Gastroesophageal sphincter (tissue), 4 donors: ENCODE measurements around the gene HIRA. TPM values are rescaled to one million over a fixed set of nuclear protein-coding genes. Genes with fewer than 3 reads are reported as not detected.

ENCODE experiments used
- ATAC-seq: fragments of 150-250 bp; one replicate; pipeline ENCODE4 v1.9.1; 2016; ENCODE audit warnings: mild to moderate bottlenecking, moderate library complexity
- H3K27ac ChIP-seq, 4 donors: fragments of 200-600 bp; sonication (generic) in 3 of 4; 1 replicate in 3 of 4; 2 replicates in 1 of 4; pipeline ENCODE4 v1.5.1; 2016 to 2019
- H3K27me3 ChIP-seq: fragments of 200-600 bp; sonication (generic); one replicate; pipeline ENCODE4 v1.5.1; 2019
- H3K36me3 ChIP-seq, 2 donors: fragments of 200-600 bp; sonication (generic); one replicate each; pipeline ENCODE4 v1.5.1; 2019; ENCODE audit warnings: control low read depth in 1 of 2
- H3K4me1 ChIP-seq, 3 donors: fragments of 200-600 bp; sonication (generic); 1 replicate in 2 of 3; 2 replicates in 1 of 3; pipeline ENCODE4 v1.5.1; 2016 to 2019; ENCODE audit warnings: control low read depth in 2 of 3
- H3K4me3 ChIP-seq, 2 donors: fragments of 200-600 bp; sonication (generic); one replicate each; pipeline ENCODE4 v1.5.1; 2019; ENCODE audit warnings: mild to moderate bottlenecking in 1 of 2, moderate library complexity in 1 of 2
- H3K9me3 ChIP-seq, 3 donors: fragments of 200-600 bp; sonication (generic); one replicate each; pipeline ENCODE4 v1.5.1; 2017 to 2019; ENCODE audit warnings: control low read depth in 2 of 3
- EP300 ChIP-seq: sonication (generic); formaldehyde crosslinking; IDR thresholded peaks from one replicate; pipeline ENCODE4 v1.6.1; 2017; ENCODE audit warnings: antibody characterized with exemption, mild to moderate bottlenecking
- POLR2A ChIP-seq, 2 donors: fragments of 450-650 bp; IDR thresholded peaks; one replicate each; pipeline ENCODE4 v1.6.1; 2017; ENCODE audit warnings: antibody characterized with exemption in 2 of 2, mild to moderate bottlenecking in 2 of 2, moderate library complexity in 1 of 2
- POLR2AphosphoS5 ChIP-seq: sonication (generic); formaldehyde crosslinking; IDR thresholded peaks from one replicate; pipeline ENCODE4 v1.6.1; 2017; ENCODE audit warnings: antibody characterized with exemption
- WGBS, 2 donors: methylation state at CpG; one replicate each; pipeline ENCODE4 v1.1.5; 2018; ENCODE audit warnings: low coverage in 1 of 2; 5-methylcytosine and 5-hydroxymethylcytosine counted together
- total RNA-seq, 4 donors: library from RNA; depleted of rRNA; stranded (reverse); fragments of >200 nt; gene quantifications; one replicate each; pipeline ENCODE4 v1.1.0, GENCODE V29; 2016
- TF ChIP-seq, protein P1 (sequence below), 4 experiments: fragments of 200-600 bp in 2 of 4; fragments of 450-650 bp in 2 of 4; sonication (generic) in 1 of 4; IDR thresholded peaks; one replicate each; pipeline ENCODE4 v1.5.1; 2017 to 2019; ENCODE audit warnings: antibody characterized with exemption in 4 of 4, mild to moderate bottlenecking in 2 of 4, moderate library complexity in 2 of 4

HIRA gene
- total RNA-seq, 4 donors from 2014 or later: 20.5 to 35.6 (median 26.0) TPM

DNA sequence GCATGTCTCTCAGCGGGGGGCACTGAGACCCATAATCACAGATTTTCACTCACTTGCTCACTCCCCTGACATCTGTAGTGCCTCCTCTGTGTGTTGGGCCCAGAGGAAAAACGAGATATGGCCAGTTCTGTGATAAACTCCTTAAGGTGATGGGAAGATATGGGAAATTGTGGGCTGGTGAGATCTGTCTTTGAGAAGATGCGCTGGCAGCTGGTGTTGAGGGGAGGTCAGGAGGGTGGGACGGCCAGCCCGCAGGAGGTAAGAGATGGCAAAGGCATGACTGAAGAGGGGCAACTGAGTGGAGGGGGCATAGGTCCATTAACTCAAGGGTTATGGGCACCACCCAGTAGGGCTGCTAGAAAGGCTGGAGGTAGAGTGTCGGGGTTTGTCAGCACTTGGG, 79.9 kb downstream of the HIRA start:
- Histone ChIP-seq H3K27ac (no peak overlapping the region), H3K4me3 (no peak overlapping the region), H3K36me3 (peaks cover 0 to 100% of the 10 kb centered on the region in 2 donors), H3K27me3 (no peaks in the 10 kb centered on the region), H3K9me3 (no peaks in the 10 kb centered on the region), H3K4me1 (no peaks in the 10 kb centered on the region)
- ATAC-seq: no peak
- TF ChIP-seq POLR2AphosphoS5: no peak
- no peak for TF ChIP-seq EP300
- TF ChIP-seq POLR2A (IDR thresholded peaks at IDR 0.05): no peak
- TF ChIP-seq, protein P1, sequence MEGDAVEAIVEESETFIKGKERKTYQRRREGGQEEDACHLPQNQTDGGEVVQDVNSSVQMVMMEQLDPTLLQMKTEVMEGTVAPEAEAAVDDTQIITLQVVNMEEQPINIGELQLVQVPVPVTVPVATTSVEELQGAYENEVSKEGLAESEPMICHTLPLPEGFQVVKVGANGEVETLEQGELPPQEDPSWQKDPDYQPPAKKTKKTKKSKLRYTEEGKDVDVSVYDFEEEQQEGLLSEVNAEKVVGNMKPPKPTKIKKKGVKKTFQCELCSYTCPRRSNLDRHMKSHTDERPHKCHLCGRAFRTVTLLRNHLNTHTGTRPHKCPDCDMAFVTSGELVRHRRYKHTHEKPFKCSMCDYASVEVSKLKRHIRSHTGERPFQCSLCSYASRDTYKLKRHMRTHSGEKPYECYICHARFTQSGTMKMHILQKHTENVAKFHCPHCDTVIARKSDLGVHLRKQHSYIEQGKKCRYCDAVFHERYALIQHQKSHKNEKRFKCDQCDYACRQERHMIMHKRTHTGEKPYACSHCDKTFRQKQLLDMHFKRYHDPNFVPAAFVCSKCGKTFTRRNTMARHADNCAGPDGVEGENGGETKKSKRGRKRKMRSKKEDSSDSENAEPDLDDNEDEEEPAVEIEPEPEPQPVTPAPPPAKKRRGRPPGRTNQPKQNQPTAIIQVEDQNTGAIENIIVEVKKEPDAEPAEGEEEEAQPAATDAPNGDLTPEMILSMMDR (IDR thresholded peaks at IDR 0.05): no peak
- WGBS, 2 donors: 89 to 93% methylated on average over 5 to 6 of the region's 6 CpGs

DNA sequence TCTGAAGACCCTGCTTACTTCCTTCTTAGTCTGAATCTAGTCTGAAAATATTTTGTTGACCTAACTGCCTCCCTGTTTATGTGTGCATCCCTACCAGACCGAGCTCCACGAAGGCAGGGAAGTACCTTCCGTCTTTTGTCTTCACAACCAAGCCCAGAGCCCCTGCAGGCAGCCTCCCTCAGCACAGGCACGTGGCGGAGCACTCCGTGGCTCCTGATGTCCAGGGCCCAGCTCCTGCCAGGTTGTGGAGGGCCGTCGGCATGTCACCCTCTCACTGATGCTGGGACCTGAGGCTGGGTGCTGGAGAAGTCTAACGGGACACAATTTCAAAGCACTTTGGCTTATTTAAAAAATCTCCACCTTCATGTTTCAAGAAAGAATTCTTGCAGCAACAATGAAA, 80.6 kb downstream of the HIRA start:
- H3K9me3 ChIP-seq: no peaks in the 10 kb centered on the region
- H3K4me1 ChIP-seq: no peaks in the 10 kb centered on the region
- WGBS, 2 donors: 100% methylated on average over 1 of the region's 9 CpGs; no CpG with 5 or more reads in 1 of the 2 donors
- no peak overlapping the region for H3K27ac ChIP-seq
- H3K4me3 ChIP-seq: no peak overlapping the region
- TF ChIP-seq POLR2A (IDR thresholded peaks at IDR 0.05) (no peak), POLR2AphosphoS5 (no peak)
- H3K36me3 ChIP-seq: peaks cover 0 to 100% of the 10 kb centered on the region in 2 donors
- H3K27me3 ChIP-seq: no peaks in the 10 kb centered on the region
- no peak for ATAC-seq

DNA sequence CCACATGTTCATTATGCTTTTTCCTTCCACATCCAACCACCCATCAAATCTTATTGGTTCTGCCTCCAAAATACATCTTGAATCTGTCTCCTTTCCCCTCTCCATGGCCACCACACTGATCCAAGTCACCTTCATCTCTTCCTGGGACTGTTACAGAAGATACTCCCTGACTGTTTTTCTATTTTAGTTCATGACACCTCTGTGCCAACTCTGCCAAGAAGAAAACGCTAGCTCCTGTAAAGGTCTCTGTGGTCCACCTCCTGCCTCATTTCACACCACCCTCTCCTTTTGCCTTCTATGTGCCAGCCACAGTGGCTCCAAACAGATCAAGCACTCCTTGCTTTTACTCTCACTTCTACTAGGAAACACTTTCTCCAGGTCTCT, 81.1 kb downstream of the HIRA start:
- TF ChIP-seq POLR2A (IDR thresholded peaks at IDR 0.05) (no peak), EP300 (no peak), POLR2AphosphoS5 (no peak)
- TF ChIP-seq, protein P1 (IDR thresholded peaks at IDR 0.05): no peak

DNA sequence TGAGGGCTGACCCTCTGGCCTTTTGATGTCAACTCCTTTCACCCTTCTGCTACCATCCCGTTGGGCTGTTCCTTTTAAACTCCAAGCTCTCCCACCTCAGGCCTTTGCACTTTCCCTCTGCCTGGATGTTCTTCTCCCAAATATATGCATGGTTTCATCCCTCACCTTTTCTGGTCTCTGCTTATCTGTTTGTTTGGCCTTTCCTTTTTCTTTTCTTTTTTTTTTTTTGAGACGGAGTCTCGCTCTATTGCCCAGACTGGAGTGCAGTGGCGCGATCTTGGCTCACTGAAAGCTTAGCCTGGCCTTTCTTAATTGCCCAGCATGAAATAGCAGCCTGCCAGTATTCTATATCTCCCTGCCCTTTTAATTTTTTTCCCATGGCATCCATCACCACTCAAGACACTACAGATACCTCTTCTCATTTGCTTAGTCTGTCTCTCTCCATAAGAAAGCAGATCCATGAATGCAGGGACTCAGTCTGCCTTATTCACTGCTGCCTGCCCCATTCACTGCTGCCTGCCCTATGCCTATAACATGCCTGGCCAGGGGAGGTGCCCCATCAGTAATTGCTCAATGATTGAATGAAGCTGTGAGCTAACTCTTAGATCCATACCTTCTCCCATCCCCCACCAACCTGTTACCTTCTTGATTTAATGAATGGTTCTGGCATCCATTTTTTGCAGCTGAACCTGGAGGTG, 81.6 kb downstream of the HIRA start:
- Histone ChIP-seq H3K36me3 (peaks cover 0 to 100% of the 10 kb centered on the region in 2 donors), H3K27ac (no peak overlapping the region), H3K4me1 (no peaks in the 10 kb centered on the region), H3K9me3 (no peaks in the 10 kb centered on the region), H3K27me3 (no peaks in the 10 kb centered on the region), H3K4me3 (no peak overlapping the region)
- ATAC-seq: no peak
- no peak for TF ChIP-seq POLR2A (IDR thresholded peaks at IDR 0.05)
- TF ChIP-seq, protein P1 (IDR thresholded peaks at IDR 0.05): no peak
- WGBS, 2 donors: 85 to 89% methylated on average over 1 to 5 of the region's 5 CpGs

More for the DNA sequence above, 81.1 kb downstream of the HIRA start:
- Histone ChIP-seq H3K36me3 (peaks cover 0 to 100% of the 10 kb centered on the region in 2 donors), H3K4me1 (no peaks in the 10 kb centered on the region), H3K27me3 (no peaks in the 10 kb centered on the region), H3K4me3 (no peak overlapping the region), H3K27ac (no peak overlapping the region), H3K9me3 (no peaks in the 10 kb centered on the region)
- ATAC-seq: no peak
- 67 to 100% methylated on average over 1 of the region's 1 CpG for WGBS, 2 donors

DNA sequence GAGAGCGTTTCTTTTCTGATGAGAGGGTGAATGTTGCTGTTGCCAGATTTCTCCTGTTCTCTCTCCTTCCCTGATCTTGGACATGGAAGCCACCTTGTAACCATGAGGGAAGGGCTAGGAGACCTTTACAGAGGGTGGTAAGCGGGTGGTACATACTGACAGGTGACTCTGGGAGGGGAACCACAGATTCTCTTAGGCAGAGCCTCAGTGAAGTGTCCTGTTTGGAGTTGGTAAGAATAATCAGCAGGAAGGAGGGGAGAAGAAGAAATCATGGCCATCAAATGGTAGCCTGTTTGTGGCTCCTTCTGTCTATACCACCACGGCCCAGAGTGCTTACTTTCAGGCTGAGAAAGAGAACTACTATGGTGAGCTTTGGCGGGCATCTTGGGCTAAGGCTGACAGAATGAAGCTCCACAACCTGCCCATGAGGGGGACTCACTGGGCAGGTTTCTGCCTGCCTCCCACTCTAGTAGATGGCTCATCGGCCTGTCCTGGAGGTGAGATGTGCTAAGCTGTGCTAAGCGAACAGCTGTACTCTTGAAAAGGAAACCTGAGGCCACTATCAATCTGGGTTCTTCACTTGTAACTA, 84.8 kb downstream of the HIRA start:
- no peak for TF ChIP-seq EP300
- Histone ChIP-seq H3K4me1 (no peaks in the 10 kb centered on the region), H3K4me3 (no peak overlapping the region), H3K27ac (no peak overlapping the region), H3K36me3 (peaks cover 0 to 96% of the 10 kb centered on the region in 2 donors), H3K27me3 (no peaks in the 10 kb centered on the region), H3K9me3 (no peaks in the 10 kb centered on the region)
- WGBS, 2 donors: 80% methylated on average over 1 of the region's 6 CpGs; no CpG with 5 or more reads in 1 of the 2 donors
- no peak for ATAC-seq

DNA sequence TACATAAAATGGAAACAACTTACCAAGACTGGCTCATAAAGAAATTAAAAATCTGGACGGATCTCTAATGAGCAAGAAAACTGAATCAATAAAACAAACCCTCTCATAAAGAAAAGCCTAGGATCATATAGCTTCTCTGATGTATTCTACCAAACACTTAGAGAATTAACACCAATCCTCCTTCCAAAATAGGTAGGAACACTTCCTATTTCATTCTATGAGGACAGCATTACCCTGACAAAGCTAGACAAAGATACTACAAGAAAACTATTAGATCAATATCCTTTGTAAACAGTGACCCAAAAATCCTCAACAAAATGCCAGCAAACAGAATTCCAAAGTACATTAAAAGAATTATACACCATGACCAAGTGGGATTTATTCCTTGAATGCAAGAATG, 87.1 kb downstream of the HIRA start:
- H3K4me3 ChIP-seq: no peak overlapping the region
- no peaks in the 10 kb centered on the region for H3K27me3 ChIP-seq
- TF ChIP-seq POLR2AphosphoS5 (no peak), POLR2A (IDR thresholded peaks at IDR 0.05) (no peak), EP300 (no peak)
- TF ChIP-seq, protein P1 (IDR thresholded peaks at IDR 0.05): no peak
- H3K27ac ChIP-seq: no peak overlapping the region
- H3K36me3 ChIP-seq: peaks cover 0 to 96% of the 10 kb centered on the region in 2 donors
- ATAC-seq: no peak
- no peaks in the 10 kb centered on the region for H3K4me1 ChIP-seq
- no peaks in the 10 kb centered on the region for H3K9me3 ChIP-seq
- WGBS, 2 donors: 100% methylated on average over 1 of the region's 1 CpG
